ENCODE results near the gene ADORA2A. TPM values are rescaled to one million over a fixed set of nuclear protein-coding genes. Genes with fewer than 3 reads are reported as not detected.

The ADORA2A gene
- total and polyA plus RNA-seq, 2 of the 8 experiments (the other 6 are each of a cell fraction or from before 2014, with no cell fraction given), result 7.1 to 20.3 TPM

- TF ChIP-seq NRF1 (IDR thresholded peaks at IDR 0.05; ENCODE audit: low read depth, low read length), result no peak
- TF ChIP-seq E2F6 (IDR thresholded peaks at IDR 0.05), result no peak
- TF ChIP-seq EP300 (IDR thresholded peaks at IDR 0.05; ENCODE audit: borderline replicate concordance in 1 of 2, low read depth in 2 of 2, low read length in 2 of 2), result no peak
- no peak for TF ChIP-seq CBX8 (IDR thresholded peaks at IDR 0.05; ENCODE audit: borderline replicate concordance, low read depth, low read length)
- TF ChIP-seq SIRT6 (IDR thresholded peaks at IDR 0.05; ENCODE audit: low read length), result no peak
- no peak for TF ChIP-seq EGR1 (IDR thresholded peaks at IDR 0.05; ENCODE audit: borderline replicate concordance, low read depth, low read length)
These were observed 9.3 kb upstream of the ADORA2A start (continued) for GRCh38 chr22:24417901-24418641.
